HG03460 (cell line): ENCODE measurements around the gene ASCC2.
"Not testable (repeated sequence)": the region's sequence is repeated elsewhere in the genome, so short reads cannot be mapped to it uniquely, and the experiment has no call there.

Experiments used
- ATAC-seq: cut with Tn5 transposase; IDR thresholded peaks from one replicate; pipeline ENCODE4 v1.9.1; 2021; ENCODE audit not compliant: unreplicated experiment

Gene ASCC2

GRCh38 chr22:29837741-29838598, at the start of gene ASCC2:
TSS of gene ASCC2 (minus strand) at chr22:29838274. CDS start at chr22:29832325, 5,949 bp downstream.
- peak; percentile 93 for ATAC-seq

GRCh38 chr22:29887358-29887757, 49.3 kb upstream of the ASCC2 start:
- no peak for ATAC-seq

GRCh38 chr22:29886596-29886995, 48.5 kb upstream of the ASCC2 start:
- ATAC-seq = no peak

- ATAC-seq = no peak
Measured at GRCh38 chr22:29885610-29886009, 47.5 kb upstream of the ASCC2 start.

- ATAC-seq = no peak
Measured at GRCh38 chr22:29883775-29884097, 45.7 kb upstream of the ASCC2 start.

GRCh38 chr22:29883045-29883774, 45.1 kb upstream of the ASCC2 start, which contains the start of gene MTMR3:
TSS of gene MTMR3 (plus strand) at chr22:29883174. CDS start at chr22:29971060, 87,886 bp downstream.
- peak; percentile 68 for ATAC-seq

GRCh38 chr22:29882716-29883044, 44.6 kb upstream of the ASCC2 start:
- peak; percentile 40 for ATAC-seq

- no peak for ATAC-seq
Measured at GRCh38 chr22:29879753-29880152, 41.7 kb upstream of the ASCC2 start.

GRCh38 chr22:29877620-29878019, 39.5 kb upstream of the ASCC2 start:
- ATAC-seq = no peak

- no peak for ATAC-seq
Measured at GRCh38 chr22:29873943-29874342, 35.9 kb upstream of the ASCC2 start.

GRCh38 chr22:29872989-29873388, 34.9 kb upstream of the ASCC2 start:
- no peak for ATAC-seq

GRCh38 chr22:29872144-29872893, 34.2 kb upstream of the ASCC2 start:
- no peak for ATAC-seq

GRCh38 chr22:29871684-29872083, 33.6 kb upstream of the ASCC2 start:
- ATAC-seq = no peak

- ATAC-seq = no peak
Measured at GRCh38 chr22:29870574-29870973, 32.5 kb upstream of the ASCC2 start.

- no peak for ATAC-seq
Measured at GRCh38 chr22:29867851-29868250, 29.8 kb upstream of the ASCC2 start.

- no peak for ATAC-seq
Measured at GRCh38 chr22:29867260-29867659, 29.2 kb upstream of the ASCC2 start.

GRCh38 chr22:29865572-29865971, 27.5 kb upstream of the ASCC2 start:
- ATAC-seq = not testable (repeated sequence)

GRCh38 chr22:29861672-29862297, 23.7 kb upstream of the ASCC2 start:
- no peak for ATAC-seq

GRCh38 chr22:29860006-29860766, 22.1 kb upstream of the ASCC2 start:
- ATAC-seq = no peak

GRCh38 chr22:29859030-29859429, 21.0 kb upstream of the ASCC2 start:
- ATAC-seq = not testable (repeated sequence)
